HG03565 (cell line): ENCODE results near the gene COG5.
"Not testable (repeated sequence)": the region's sequence is repeated elsewhere in the genome, so short reads cannot be mapped to it uniquely, and the experiment has no call there.

Experiments
- ATAC-seq: cut with Tn5 transposase; IDR thresholded peaks from one replicate; pipeline ENCODE4 v1.9.1; 2021; ENCODE audit warnings: mild to moderate bottlenecking, moderate library complexity; ENCODE audit not compliant: unreplicated experiment

The COG5 gene

GRCh38 chr7:107234436-107234835 is 329.3 kb downstream of the COG5 start:
- ATAC-seq, result no peak

GRCh38 chr7:107233981-107234380 is 329.7 kb downstream of the COG5 start:
- ATAC-seq, result no peak

DNA sequence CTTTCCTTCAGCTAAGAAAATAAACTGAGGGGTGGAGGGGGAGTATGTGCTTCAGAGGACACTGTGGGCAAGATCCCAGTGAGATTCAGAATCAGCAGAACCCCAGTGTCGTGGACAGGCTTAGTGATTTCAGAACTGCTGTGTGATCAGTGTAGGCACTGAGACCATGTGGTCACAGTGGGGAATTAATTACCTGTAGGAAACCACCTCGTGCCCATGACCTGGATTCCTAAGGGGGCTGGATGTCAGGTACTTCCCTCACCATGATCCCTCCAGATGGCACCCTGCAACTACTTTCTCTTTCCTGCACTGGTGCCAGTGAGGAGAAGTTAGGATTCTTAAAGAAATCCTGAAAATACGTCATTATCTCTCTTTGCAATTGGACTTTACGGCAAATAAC is 330.5 kb downstream of the COG5 start:
- ATAC-seq, result no peak

DNA sequence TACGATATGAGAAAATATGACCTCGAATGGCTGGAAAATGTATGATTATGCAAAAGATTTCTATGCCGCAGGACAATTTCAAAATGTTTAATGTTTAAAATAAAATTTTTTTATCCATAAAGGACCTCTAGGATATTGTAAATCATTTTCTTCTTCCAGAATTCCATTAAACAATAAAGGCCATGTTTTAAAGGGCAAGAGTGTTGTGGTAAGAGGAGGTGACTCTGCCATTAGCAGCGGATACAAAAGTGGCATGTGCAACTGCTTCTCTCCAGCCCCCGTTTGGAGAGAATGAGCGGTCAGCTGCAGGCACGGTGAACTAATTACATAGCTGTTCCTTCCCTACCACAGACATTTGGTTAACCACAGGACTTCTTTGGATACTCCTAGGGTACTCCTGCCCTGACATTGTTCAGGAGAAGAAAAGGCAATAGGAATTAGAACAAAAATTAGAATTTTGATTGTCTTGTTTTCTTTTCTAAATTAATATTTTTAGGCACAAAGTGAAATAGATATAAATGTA is 331.1 kb downstream of the COG5 start:
- ATAC-seq, result no peak

GRCh38 chr7:107230334-107230733 is 333.4 kb downstream of the COG5 start:
- no peak for ATAC-seq

GRCh38 chr7:107228291-107228690 is 335.4 kb downstream of the COG5 start:
- no peak for ATAC-seq

DNA sequence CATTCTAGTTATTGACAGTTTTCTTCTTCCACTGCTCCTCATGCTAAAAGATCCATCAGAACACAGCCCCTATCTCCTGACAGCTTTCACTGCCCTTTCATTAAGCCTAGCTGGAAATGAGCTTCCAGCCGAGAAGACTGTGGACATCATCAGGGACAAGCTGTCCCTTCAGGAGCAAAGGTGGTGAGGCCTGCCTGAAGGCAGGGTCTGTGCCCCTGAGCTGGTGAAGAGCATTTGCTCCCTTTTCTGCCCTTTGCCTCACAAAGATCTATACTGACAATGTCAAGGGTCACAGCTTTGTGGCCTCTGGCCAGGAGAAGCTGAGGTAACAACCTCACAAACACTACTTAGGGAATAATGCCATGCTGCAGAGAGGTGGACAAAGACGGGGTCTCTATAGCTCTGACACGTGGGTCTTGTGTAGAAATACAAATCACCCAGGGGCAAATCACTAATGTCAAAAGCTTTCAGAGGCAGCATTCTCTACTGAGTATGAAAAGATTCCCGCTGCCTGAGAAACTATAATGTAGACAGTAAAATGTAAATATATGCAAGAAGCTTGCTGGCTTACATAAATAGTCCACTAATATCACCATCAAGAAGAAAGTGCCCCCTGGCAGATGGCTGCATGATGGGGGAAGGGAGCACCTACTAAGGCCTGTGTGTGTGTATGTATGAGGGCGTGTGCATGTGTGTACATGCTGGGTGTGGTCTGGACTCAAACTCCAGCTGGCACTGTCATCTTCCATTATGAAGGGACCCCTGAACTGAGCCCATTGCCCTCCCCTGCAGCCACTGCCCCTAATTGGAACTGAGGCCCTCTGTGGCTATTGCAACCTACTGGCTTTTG is 339.1 kb downstream of the COG5 start:
- ATAC-seq, result no peak

DNA sequence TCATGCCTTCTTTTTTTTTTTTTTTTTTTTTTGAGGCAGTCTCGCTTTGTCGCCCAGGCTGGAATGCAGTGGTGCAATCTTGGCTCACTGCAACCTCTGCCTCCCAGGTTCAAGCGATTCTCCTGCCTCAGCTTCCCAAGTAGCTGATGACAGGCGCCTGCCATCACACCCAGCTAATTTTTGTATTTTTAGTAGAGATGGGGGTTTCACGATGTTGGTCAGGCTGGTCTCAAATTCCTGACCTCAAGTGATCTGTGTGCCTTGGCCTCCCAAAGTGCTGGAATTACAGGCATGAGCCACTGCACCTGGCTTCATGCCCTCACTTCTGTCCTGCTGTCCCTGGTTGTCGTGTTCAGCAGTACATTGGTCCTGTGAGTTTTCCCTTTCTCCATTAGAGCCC is 342.9 kb downstream of the COG5 start:
- ATAC-seq, result not testable (repeated sequence)

GRCh38 chr7:107220356-107220755 is 343.4 kb downstream of the COG5 start:
- ATAC-seq, result no peak

DNA sequence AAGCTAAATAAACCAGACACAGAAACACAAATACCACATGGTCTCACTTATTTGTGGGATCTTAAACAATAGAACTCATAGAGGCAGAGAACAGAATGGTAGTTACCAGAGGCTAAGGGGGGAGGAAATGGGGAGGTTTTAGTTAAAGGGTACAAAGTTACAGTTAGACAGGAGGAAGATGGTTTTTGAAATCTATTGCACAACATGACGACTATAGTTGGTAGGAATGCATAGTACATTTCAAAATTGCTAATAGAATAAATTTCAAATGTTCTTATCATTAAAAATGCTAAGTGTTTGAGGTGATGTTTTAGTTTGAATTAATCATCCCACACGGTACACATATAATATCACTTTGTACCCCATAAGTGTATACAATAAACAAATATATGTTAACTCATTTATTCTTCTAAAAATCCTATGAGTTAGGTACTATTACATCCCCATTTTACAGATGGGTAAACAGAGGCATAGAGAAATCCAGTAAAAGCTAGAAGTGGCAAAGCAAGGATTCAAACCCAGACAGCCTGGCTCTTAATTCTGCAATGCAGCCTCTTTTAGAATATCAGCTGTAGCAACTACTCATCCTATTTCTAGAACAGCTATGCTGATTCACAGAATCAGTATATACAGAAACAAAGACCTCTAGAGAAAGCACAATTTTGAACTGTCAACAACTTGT is 344.0 kb downstream of the COG5 start:
- ATAC-seq, result no peak

- ATAC-seq, result no peak
These were observed 349.8 kb downstream of the COG5 start for GRCh38 chr7:107213945-107214344.

- ATAC-seq, result no peak
These were observed 350.4 kb downstream of the COG5 start for GRCh38 chr7:107213193-107213788.

GRCh38 chr7:107212725-107213124 is 351.0 kb downstream of the COG5 start:
- no peak for ATAC-seq

DNA sequence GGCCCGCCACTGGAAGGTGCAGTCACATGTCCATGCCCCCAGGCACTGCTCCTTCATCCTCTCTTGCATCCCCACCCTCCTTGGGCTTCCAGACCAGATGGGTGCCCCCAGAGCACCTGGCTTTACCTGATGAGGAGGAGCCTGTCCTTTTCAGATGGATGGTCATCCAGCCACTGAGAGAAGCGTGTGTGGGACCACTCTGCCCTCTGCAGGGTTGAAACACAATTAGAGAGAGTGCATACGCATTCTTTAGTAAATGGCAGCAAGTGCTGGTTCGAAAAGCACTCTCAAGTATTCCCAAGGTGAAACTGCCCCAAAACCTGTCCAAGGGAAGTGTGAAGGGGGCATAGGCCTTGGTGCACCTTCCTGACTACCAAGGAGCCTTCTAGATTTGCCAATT is 353.3 kb downstream of the COG5 start:
- ATAC-seq, result no peak

- ATAC-seq, result no peak
These were observed 354.2 kb downstream of the COG5 start for GRCh38 chr7:107209565-107209964.

DNA sequence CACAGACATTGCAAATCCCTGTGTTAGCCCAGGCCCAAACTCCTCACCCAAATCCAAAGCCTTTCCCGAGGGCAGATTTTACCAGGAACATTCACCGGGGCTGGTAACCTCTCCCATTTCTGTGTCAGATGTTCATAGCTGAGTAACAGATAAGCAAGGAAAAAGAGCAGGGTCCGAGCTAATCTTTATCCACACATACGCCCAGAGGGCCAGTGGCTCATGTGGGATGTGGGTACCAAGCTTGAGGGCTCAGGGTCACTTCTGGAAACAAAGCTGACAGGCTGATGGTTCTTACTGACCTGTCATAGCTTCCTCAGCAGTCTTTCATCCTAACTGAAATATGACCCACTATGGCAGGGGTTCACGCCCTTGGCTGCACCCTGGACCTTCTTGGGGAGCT is 355.2 kb downstream of the COG5 start:
- no peak for ATAC-seq

DNA sequence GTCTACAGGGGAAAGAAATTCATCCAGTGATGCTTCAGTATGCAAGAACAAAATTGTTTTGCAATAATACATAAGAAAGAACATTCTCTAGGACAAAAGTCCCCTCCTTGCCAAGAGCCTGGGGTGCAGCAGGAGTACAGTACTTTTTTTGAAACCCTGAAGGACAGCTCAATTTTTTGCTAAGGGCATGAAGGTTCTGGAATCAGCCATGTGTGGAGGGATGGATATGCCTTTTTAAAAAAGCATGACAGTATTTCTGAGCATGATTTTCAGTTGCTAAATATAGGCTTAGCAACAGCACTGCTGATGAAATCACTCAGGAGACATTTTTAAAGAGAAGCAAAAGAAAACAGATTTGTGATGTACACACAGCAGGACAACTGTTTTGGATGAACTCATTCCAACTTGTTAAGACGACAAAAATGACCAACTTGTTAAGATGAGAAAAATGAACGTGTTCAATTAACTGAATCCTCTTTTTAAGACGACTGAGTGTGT is 355.6 kb downstream of the COG5 start:
- no peak for ATAC-seq

DNA sequence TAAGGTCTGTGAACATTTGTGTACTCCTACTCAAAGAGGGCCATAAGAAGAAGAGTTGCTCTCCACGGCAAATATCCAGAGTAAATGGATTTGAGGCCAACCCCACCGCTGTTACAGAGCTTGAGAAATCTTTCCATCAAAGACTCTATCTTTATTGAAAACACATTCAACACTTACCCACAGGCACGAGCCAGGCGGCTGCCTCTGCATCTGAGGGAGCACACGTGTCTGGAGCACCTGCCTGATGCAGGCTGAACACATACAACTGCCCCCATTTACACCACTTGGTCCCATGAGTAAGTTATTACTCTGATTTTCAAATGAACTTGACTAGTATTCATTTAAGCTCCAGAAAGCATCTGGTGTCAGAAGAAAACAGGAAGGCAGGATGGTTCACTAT is 356.3 kb downstream of the COG5 start:
- ATAC-seq, result no peak

GRCh38 chr7:107206706-107207105 is 357.0 kb downstream of the COG5 start:
- ATAC-seq, result no peak

DNA sequence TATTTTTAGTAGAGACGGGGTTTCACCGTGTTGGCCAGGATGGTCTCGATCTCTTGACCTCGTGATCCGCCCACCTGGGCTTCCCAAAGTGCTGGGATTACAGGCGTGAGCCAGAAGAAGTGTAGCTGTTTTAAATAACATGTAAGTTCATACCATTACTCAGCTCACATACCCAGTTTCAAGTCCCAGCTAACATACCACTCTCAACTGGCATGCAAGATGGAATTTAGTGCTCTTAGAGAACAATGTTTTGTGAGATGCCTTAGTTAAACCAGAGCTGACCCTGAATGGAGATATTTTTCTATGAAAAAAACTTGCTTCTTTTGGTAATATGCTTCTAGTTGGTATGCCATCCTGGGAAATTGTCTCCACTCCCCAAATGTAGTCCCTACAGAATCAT is 357.6 kb downstream of the COG5 start:
- ATAC-seq, result no peak

- ATAC-seq, result no peak
These were observed 360.1 kb downstream of the COG5 start for GRCh38 chr7:107203607-107204006.
